ENCODE results near the gene PKP1. TPM values are rescaled to one million over a fixed set of nuclear protein-coding genes. Genes with fewer than 3 reads are reported as not detected.

The PKP1 gene
- total RNA-seq, 6 experiments from 2014 or later: not detected

- no peaks in the 10 kb centered on the region for H3K9me3 ChIP-seq
- no CpG with 5 or more reads among the region's 3 CpGs for WGBS (ENCODE audit: insufficient coverage, low coverage, low lambda C conversion rate, missing lambda C conversion rate)
- ATAC-seq: no peak
- no peaks in the 10 kb centered on the region for H3K27me3 ChIP-seq
- intact Hi-C loops (cut with DNase I): no loop called here
- no peak for DNase-seq
- TF ChIP-seq, protein P1, sequence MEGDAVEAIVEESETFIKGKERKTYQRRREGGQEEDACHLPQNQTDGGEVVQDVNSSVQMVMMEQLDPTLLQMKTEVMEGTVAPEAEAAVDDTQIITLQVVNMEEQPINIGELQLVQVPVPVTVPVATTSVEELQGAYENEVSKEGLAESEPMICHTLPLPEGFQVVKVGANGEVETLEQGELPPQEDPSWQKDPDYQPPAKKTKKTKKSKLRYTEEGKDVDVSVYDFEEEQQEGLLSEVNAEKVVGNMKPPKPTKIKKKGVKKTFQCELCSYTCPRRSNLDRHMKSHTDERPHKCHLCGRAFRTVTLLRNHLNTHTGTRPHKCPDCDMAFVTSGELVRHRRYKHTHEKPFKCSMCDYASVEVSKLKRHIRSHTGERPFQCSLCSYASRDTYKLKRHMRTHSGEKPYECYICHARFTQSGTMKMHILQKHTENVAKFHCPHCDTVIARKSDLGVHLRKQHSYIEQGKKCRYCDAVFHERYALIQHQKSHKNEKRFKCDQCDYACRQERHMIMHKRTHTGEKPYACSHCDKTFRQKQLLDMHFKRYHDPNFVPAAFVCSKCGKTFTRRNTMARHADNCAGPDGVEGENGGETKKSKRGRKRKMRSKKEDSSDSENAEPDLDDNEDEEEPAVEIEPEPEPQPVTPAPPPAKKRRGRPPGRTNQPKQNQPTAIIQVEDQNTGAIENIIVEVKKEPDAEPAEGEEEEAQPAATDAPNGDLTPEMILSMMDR (IDR thresholded peaks at IDR 0.05): no peak
- no peak for TF ChIP-seq POLR2A (IDR thresholded peaks at IDR 0.05)
- no peak overlapping the region for H3K4me3 ChIP-seq
- H3K27ac ChIP-seq: no peak overlapping the region
- no peaks in the 10 kb centered on the region for H3K4me1 ChIP-seq
- no peaks in the 10 kb centered on the region for H3K36me3 ChIP-seq
These were observed 87.2 kb downstream of the PKP1 start for GRCh38 chr1:201370500-201370899.

GRCh38 chr1:201371276-201371675 is 88.0 kb downstream of the PKP1 start:
- Histone ChIP-seq H3K36me3 (no peaks in the 10 kb centered on the region), H3K27ac (no peak overlapping the region), H3K4me1 (no peaks in the 10 kb centered on the region), H3K9me3 (no peaks in the 10 kb centered on the region), H3K27me3 (no peaks in the 10 kb centered on the region), H3K4me3 (no peak overlapping the region)
- TF ChIP-seq, protein P1 (IDR thresholded peaks at IDR 0.05): no peak
- TF ChIP-seq POLR2A (IDR thresholded peaks at IDR 0.05): no peak
- WGBS (ENCODE audit: insufficient coverage, low coverage, low lambda C conversion rate, missing lambda C conversion rate): 65% methylated on average over 8 of the region's 9 CpGs
- no peak for DNase-seq
- no peak for ATAC-seq
- intact Hi-C loops (cut with DNase I): no loop called here

- intact Hi-C loops (cut with DNase I): no loop called here
- TF ChIP-seq POLR2A (IDR thresholded peaks at IDR 0.05): no peak
- no peak for DNase-seq
These were observed 88.5 kb downstream of the PKP1 start for GRCh38 chr1:201371792-201372191.

DNA sequence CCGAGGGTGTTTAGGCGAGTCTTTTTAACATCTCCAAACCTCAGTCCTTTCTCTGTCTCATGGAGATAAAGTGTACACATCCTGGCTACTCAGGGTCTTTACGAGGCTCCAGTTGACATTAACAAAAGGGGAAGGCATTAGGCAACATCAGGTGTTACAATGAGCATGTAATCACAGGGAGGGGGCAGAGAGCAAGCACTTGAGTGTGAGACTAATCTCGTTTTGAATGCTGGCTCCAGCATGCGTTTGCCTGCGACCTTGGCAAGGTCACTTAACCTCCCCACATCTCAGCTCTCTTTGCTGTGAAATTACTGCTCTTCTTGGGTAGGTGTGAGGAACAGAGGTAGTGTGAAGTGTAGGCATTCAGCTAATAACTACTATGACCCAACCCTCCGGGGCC is 91.1 kb downstream of the PKP1 start:
- intact Hi-C loops (cut with DNase I): no loop called here
- WGBS (ENCODE audit: insufficient coverage, low coverage, low lambda C conversion rate, missing lambda C conversion rate): 18% methylated on average over 7 of the region's 7 CpGs
- no peaks in the 10 kb centered on the region for H3K27me3 ChIP-seq

More at GRCh38 chr1:201371792-201372191, 88.5 kb downstream of the PKP1 start:
- WGBS (ENCODE audit: insufficient coverage, low coverage, low lambda C conversion rate, missing lambda C conversion rate): 47% methylated on average over 6 of the region's 6 CpGs
- H3K27ac ChIP-seq: no peak overlapping the region
- H3K36me3 ChIP-seq: no peaks in the 10 kb centered on the region
- H3K4me1 ChIP-seq: no peaks in the 10 kb centered on the region
- no peak overlapping the region for H3K4me3 ChIP-seq
- no peak for ATAC-seq
- no peaks in the 10 kb centered on the region for H3K9me3 ChIP-seq
- no peaks in the 10 kb centered on the region for H3K27me3 ChIP-seq

GRCh38 chr1:201375169-201375568 is 91.9 kb downstream of the PKP1 start:
- Histone ChIP-seq H3K27me3 (no peaks in the 10 kb centered on the region), H3K4me3 (no peak overlapping the region), H3K9me3 (no peaks in the 10 kb centered on the region), H3K27ac (no peak overlapping the region), H3K36me3 (no peaks in the 10 kb centered on the region), H3K4me1 (no peaks in the 10 kb centered on the region)
- DNase-seq (no peak), ATAC-seq (no peak)
- WGBS (ENCODE audit: insufficient coverage, low coverage, low lambda C conversion rate, missing lambda C conversion rate): 38% methylated on average over 4 of the region's 4 CpGs
- TF ChIP-seq POLR2A (IDR thresholded peaks at IDR 0.05): no peak
- TF ChIP-seq, protein P1 (IDR thresholded peaks at IDR 0.05): no peak
- intact Hi-C loops (cut with DNase I): no loop called here

More for the DNA sequence above, 91.1 kb downstream of the PKP1 start:
- Histone ChIP-seq H3K27ac (no peak overlapping the region), H3K36me3 (no peaks in the 10 kb centered on the region), H3K4me3 (no peak overlapping the region), H3K9me3 (no peaks in the 10 kb centered on the region), H3K4me1 (no peaks in the 10 kb centered on the region)
- ATAC-seq (no peak), DNase-seq (no peak)
- no peak for TF ChIP-seq POLR2A (IDR thresholded peaks at IDR 0.05)

GRCh38 chr1:201376107-201376463 is 92.8 kb downstream of the PKP1 start:
- intact Hi-C loops (cut with DNase I): no loop called here

More at GRCh38 chr1:201376107-201376463, 92.8 kb downstream of the PKP1 start:
- ATAC-seq: no peak
- no peaks in the 10 kb centered on the region for H3K36me3 ChIP-seq
- no peak overlapping the region for H3K4me3 ChIP-seq
- WGBS (ENCODE audit: insufficient coverage, low coverage, low lambda C conversion rate, missing lambda C conversion rate): 13% methylated on average over 2 of the region's 4 CpGs
- H3K9me3 ChIP-seq: no peaks in the 10 kb centered on the region
- no peaks in the 10 kb centered on the region for H3K4me1 ChIP-seq
- no peak for DNase-seq
- no peak overlapping the region for H3K27ac ChIP-seq
- no peaks in the 10 kb centered on the region for H3K27me3 ChIP-seq
- TF ChIP-seq POLR2A (IDR thresholded peaks at IDR 0.05): no peak
- TF ChIP-seq, protein P1 (IDR thresholded peaks at IDR 0.05): no peak
